Measurements from ENCODE around the gene SORCS2.

- TF ChIP-seq GATA2 (IDR thresholded peaks at IDR 0.05; ENCODE audit: low read depth, low read length) (no peak), GATA3 (IDR thresholded peaks at IDR 0.05; ENCODE audit: low read depth, low read length) (no peak)
Measured at GRCh38 chr4:7432531-7433375, 240.4 kb downstream of the SORCS2 start.

Data from SH-SY5Y (cell line).